Stimulated activated CD4-positive, alpha-beta T cell treated with anti-CD3 and anti-CD28 coated beads, Interleukin-2, amount 100 ng/mL, for 4 hours (primary cell): ENCODE results near the gene PEX12.
"Not testable (repeated sequence)": the region's sequence is repeated elsewhere in the genome, so short reads cannot be mapped to it uniquely, and the experiment has no call there.

Experiments
- DNase-seq: peaks from one replicate; pipeline ENCODE4 v3.0.0-alpha.2; 2020; ENCODE audit warnings: low read depth

Gene PEX12

GRCh38 chr17:35577830-35578196 is 558 bp downstream of the PEX12 start:
- DNase-seq = no peak

GRCh38 chr17:35575759-35576158 is 2.6 kb downstream of the PEX12 start:
- no peak for DNase-seq

GRCh38 chr17:35569405-35569804 is 9.0 kb downstream of the PEX12 start:
- DNase-seq = no peak

GRCh38 chr17:35568561-35568960 is 9.8 kb downstream of the PEX12 start:
- DNase-seq = peak; percentile 43

- no peak for DNase-seq
These were observed 11.4 kb downstream of the PEX12 start for GRCh38 chr17:35566968-35567367.

GRCh38 chr17:35563181-35563580 is 15.2 kb downstream of the PEX12 start:
- not testable (repeated sequence) for DNase-seq

GRCh38 chr17:35560703-35561102 is 17.7 kb downstream of the PEX12 start, which contains the start of gene SLFN14:
Gene SLFN14 (minus strand): TSS chr17:35560819. CDS start chr17:35558062, 2,757 bp downstream.
- no peak for DNase-seq

GRCh38 chr17:35559495-35560210 is 18.7 kb downstream of the PEX12 start:
- no peak for DNase-seq

- DNase-seq = no peak
These were observed 21.0 kb downstream of the PEX12 start for GRCh38 chr17:35557353-35557752.

- DNase-seq = no peak
These were observed 22.7 kb downstream of the PEX12 start for GRCh38 chr17:35555691-35556090.

- no peak for DNase-seq
These were observed 23.7 kb downstream of the PEX12 start for GRCh38 chr17:35554668-35555067.

- no peak for DNase-seq
These were observed 25.1 kb downstream of the PEX12 start for GRCh38 chr17:35553310-35553709.

GRCh38 chr17:35548978-35549377 is 29.4 kb downstream of the PEX12 start:
- DNase-seq = no peak

- DNase-seq = no peak
These were observed 30.1 kb downstream of the PEX12 start for GRCh38 chr17:35548208-35548810.

- DNase-seq = no peak
These were observed 31.9 kb downstream of the PEX12 start for GRCh38 chr17:35546487-35546886.

- DNase-seq = no peak
These were observed 33.2 kb downstream of the PEX12 start for GRCh38 chr17:35545150-35545549.

GRCh38 chr17:35543856-35544255 is 34.5 kb downstream of the PEX12 start:
- DNase-seq = no peak

- DNase-seq = no peak
These were observed 35.4 kb downstream of the PEX12 start for GRCh38 chr17:35542990-35543389.

- DNase-seq = no peak
These were observed 36.9 kb downstream of the PEX12 start for GRCh38 chr17:35541434-35541833.

- no peak for DNase-seq
These were observed 37.6 kb downstream of the PEX12 start for GRCh38 chr17:35540589-35541404.

GRCh38 chr17:35539659-35540026 is 38.7 kb downstream of the PEX12 start:
- no peak for DNase-seq

- peak; percentile 16 for DNase-seq
These were observed 40.7 kb downstream of the PEX12 start, which contains the start of gene SLFN12L for GRCh38 chr17:35537601-35538141. Gene SLFN12L (minus strand): TSS chr17:35537678. CDS start chr17:35522364, 15,314 bp downstream.
